HepG2 (cell line): Measurements from ENCODE around the gene LUZP2. TPM values are rescaled to one million over a fixed set of nuclear protein-coding genes. Genes with fewer than 3 reads are reported as not detected.

Experiments used
- ATAC-seq: fragments of 200-7000 bp; cut with Tn5 transposase; 3 replicates; pipeline ENCODE4 v1.9.1; 2020; ENCODE audit warnings: mild to moderate bottlenecking, moderate library complexity
- BruUV-seq: library from RNA; stranded (reverse); fragments of 400-500 nt; replicated peaks from 2 replicates; lab custom pipeline; 2021; lab: Mats Ljungman, UMichigan
- CTCF ChIA-PET: fragments of 300-600 bp; formaldehyde crosslinking; extraction: SDS; loops from one replicate; lab custom pipeline; 2021; ENCODE audit warnings: low total read pairs, inconsistent platforms, low intra/inter-chr PET ratio; lab: Yijun Ruan, JAX
- POLR2A ChIA-PET: fragments of 350-600 bp; sonication (Branson Sonifier 250); formaldehyde crosslinking; loops from one replicate; lab custom pipeline; 2020; ENCODE audit warnings: antibody characterized with exemption, inconsistent platforms; lab: Yijun Ruan, JAX
- DNase-seq: peaks from one replicate; pipeline ENCODE4 v3.0.0-alpha.2; 2015; ENCODE audit warnings: low spot score
- FAIRE-seq: peaks from 3 replicates; lab custom pipeline; 2011; peaks lifted over from hg19 to GRCh38; lab: Jason Lieb, UNC
- H2AFZ ChIP-seq: one replicate; pipeline ENCODE4 v1.6.1; 2011; ENCODE audit warnings: low read length, inconsistent platforms
- H3K27ac ChIP-seq: fragments of 300-600 bp; 3 replicates; pipeline ENCODE4 v1.8.0; 2011; ENCODE audit warnings: mixed run types, mild to moderate bottlenecking, mixed read lengths, low read length, inconsistent platforms; ENCODE audit not compliant: insufficient read depth; ENCODE audit errors: extremely low read length
- H3K27me3 ChIP-seq, 2 experiments: fragments of 200-600 bp in 1 of 2; 2 replicates in 1 of 2; 3 replicates in 1 of 2; pipeline versions ENCODE4 v1.6.0 to v1.8.0; 2011; ENCODE audit warnings: low read length in 2 of 2, mild to moderate bottlenecking in 2 of 2, moderate library complexity in 2 of 2, inconsistent platforms in 1 of 2; ENCODE audit not compliant: insufficient read depth in 2 of 2, control insufficient read depth in 1 of 2
- H3K36me3 ChIP-seq, 2 experiments: fragments of 200-600 bp in 1 of 2; replicated peaks in 1 of 2; 2 replicates in 1 of 2; 3 replicates in 1 of 2; pipeline versions ENCODE4 v1.5.1 to v1.8.0; 2011; ENCODE audit warnings: low read length in 2 of 2, inconsistent platforms in 1 of 2; ENCODE audit not compliant: insufficient read depth in 2 of 2, control insufficient read depth in 1 of 2
- H3K4me1 ChIP-seq: 2 replicates; pipeline ENCODE4 v1.5.1; 2012; ENCODE audit warnings: low read length, inconsistent platforms; ENCODE audit not compliant: insufficient read depth
- H3K4me2 ChIP-seq: 2 replicates; pipeline ENCODE4 v1.6.0; 2011; ENCODE audit warnings: low read depth, low read length, inconsistent platforms
- H3K4me3 ChIP-seq, 3 experiments: fragments of 200-600 bp in 1 of 3; sonication (generic), shearing (Covaris generic) in 1 of 3; replicated peaks in 1 of 3; 2 replicates each; pipeline ENCODE4 v1.5.1; 2011 to 2016; ENCODE audit warnings: low read length in 3 of 3, inconsistent platforms in 2 of 3, low read depth in 2 of 3, mild to moderate bottlenecking in 2 of 3, control low read depth in 1 of 3, mixed read lengths in 1 of 3; ENCODE audit not compliant: insufficient read depth in 1 of 3
- H3K79me2 ChIP-seq: one replicate; pipeline ENCODE4 v1.6.1; 2011; ENCODE audit warnings: low read length, inconsistent platforms; ENCODE audit not compliant: insufficient read depth
- H3K9ac ChIP-seq: 2 replicates; pipeline ENCODE4 v1.6.0; 2011; ENCODE audit warnings: mild to moderate bottlenecking, low read depth, low read length, inconsistent platforms; ENCODE audit not compliant: insufficient read depth
- H3K9me3 ChIP-seq: 2 replicates; pipeline ENCODE4 v1.5.1; 2012; ENCODE audit warnings: mild to moderate bottlenecking, low read length
- H4K20me1 ChIP-seq: 2 replicates; pipeline ENCODE4 v1.6.0; 2011; ENCODE audit warnings: inconsistent platforms, mild to moderate bottlenecking, low read length, moderate library complexity; ENCODE audit not compliant: insufficient read depth
- GABPB1 ChIP-seq: IDR thresholded peaks from 2 replicates; pipeline ENCODE4 v1.6.1; 2016; ENCODE audit warnings: mild to moderate bottlenecking, missing genetic modification reagents, moderate library complexity, missing compliant biosample characterization
- GATAD1 ChIP-seq: IDR thresholded peaks from 2 replicates; pipeline ENCODE4 v1.6.1; 2016; ENCODE audit warnings: missing genetic modification reagents, missing compliant biosample characterization
- KAT2B ChIP-seq: fragments of 150-350 bp; IDR thresholded peaks from 2 replicates; pipeline ENCODE4 v1.6.1; 2014; ENCODE audit warnings: low read depth, low read length, borderline replicate concordance
- KDM4B ChIP-seq: sonication (generic); formaldehyde crosslinking; IDR thresholded peaks from 2 replicates; pipeline ENCODE4 v1.4.0; 2020; ENCODE audit warnings: missing genetic modification reagents
- SOX13 ChIP-seq, 3 experiments: fragments of 450-650 bp in 1 of 3; sonication (generic) in 1 of 3; formaldehyde crosslinking in 1 of 3; IDR thresholded peaks in 2 of 3; conservative IDR thresholded peaks in 1 of 3; 2 replicates each; pipeline versions ENCODE4 v1.5.0 to v1.6.1; 2016 to 2020; ENCODE audit warnings: antibody characterized with exemption in 1 of 3, mild to moderate bottlenecking in 1 of 3, missing compliant biosample characterization in 1 of 3, missing genetic modification reagents in 1 of 3, moderate library complexity in 1 of 3
- TARDBP ChIP-seq: sonication (generic); formaldehyde crosslinking; IDR thresholded peaks from 2 replicates; pipeline ENCODE4 v1.8.0; 2022; ENCODE audit warnings: mild to moderate bottlenecking, missing genetic modification reagents
- YY1 ChIP-seq: IDR thresholded peaks from 2 replicates; pipeline ENCODE4 v1.6.1; 2011; ENCODE audit warnings: low read length, low read depth, moderate library complexity, mild to moderate bottlenecking; ENCODE audit not compliant: insufficient read depth, insufficient replicate concordance
- ZMYM3 ChIP-seq: sonication (generic); formaldehyde crosslinking; IDR thresholded peaks from 2 replicates; pipeline ENCODE4 v1.5.1; 2020; ENCODE audit warnings: mild to moderate bottlenecking, missing genetic modification reagents
- ZNF589 ChIP-seq: sonication (generic); formaldehyde crosslinking; conservative IDR thresholded peaks from 2 replicates; pipeline ENCODE4 v1.8.0; 2022; ENCODE audit warnings: mild to moderate bottlenecking, moderate library complexity, missing genetic modification reagents
- WGBS: methylation state at CpG from one replicate; pipeline ENCODE4 v1.1.6; 2017; ENCODE audit warnings: low lambda C conversion rate; 5-methylcytosine and 5-hydroxymethylcytosine counted together
- in situ Hi-C: cut with HindIII; loops from 2 replicates; pipeline ENCODE4 v1.10.0; 2017; ENCODE audit warnings: low pct_unique_long_range_greater_than_20kb; ENCODE audit not compliant: extremely low pct_ligation_motif_present
- intact Hi-C: fragments of 100-400 bp; cut with micrococcal nuclease; formaldehyde crosslinking; loops from one replicate; pipeline ENCODE4 v1.10.0; 2022; ENCODE audit not compliant: unreplicated experiment
- polyA plus RNA-seq, 8 experiments: library from polyadenylated mRNA; depleted of rRNA in 3 of 8; stranded (reverse) in 7 of 8; unstranded in 1 of 8; fragments of >200 nt; fragmentation: Illumina TruSeq in 4 of 8; extraction: Trizol in 4 of 8; gene quantifications; 2 replicates each; pipeline versions ENCODE4 v1.2.1 to v1.2.3, GENCODE V29; 2011 to 2016; ENCODE audit warnings: low read depth in 4 of 8, missing spikeins in 1 of 8, mixed read lengths in 1 of 8; ENCODE audit not compliant: insufficient read depth in 1 of 8
- total RNA-seq, 5 experiments: library from RNA; depleted of rRNA; stranded (reverse); fragments of >200 nt; fragmentation: Illumina TruSeq; extraction: Trizol; gene quantifications; 2 replicates each; pipeline ENCODE4 v1.2.3, GENCODE V29; 2016; ENCODE audit warnings: low read depth in 1 of 5
- TF ChIP-seq, protein P1 (sequence below): sonication (generic); formaldehyde crosslinking; IDR thresholded peaks from 2 replicates; pipeline ENCODE4 v1.4.0; 2020; ENCODE audit warnings: missing genetic modification reagents
- TF ChIP-seq, protein P2 (sequence below): sonication (generic); formaldehyde crosslinking; IDR thresholded peaks from 2 replicates; pipeline ENCODE4; 2020; ENCODE audit warnings: missing genetic modification reagents, mild to moderate bottlenecking, borderline replicate concordance
- TF ChIP-seq, protein P3 (sequence below): IDR thresholded peaks from 2 replicates; pipeline ENCODE4 v1.6.1; 2016; ENCODE audit warnings: mild to moderate bottlenecking
- TF ChIP-seq, protein P4 (sequence below): sonication (generic); formaldehyde crosslinking; IDR thresholded peaks from 2 replicates; pipeline ENCODE4 v1.9.0; 2021; ENCODE audit warnings: missing genetic modification reagents, borderline replicate concordance

Gene LUZP2
- total and polyA plus RNA-seq, 2 of the 13 experiments (the other 11 are each of a cell fraction or from before 2014, with no cell fraction given), result not detected

DNA sequence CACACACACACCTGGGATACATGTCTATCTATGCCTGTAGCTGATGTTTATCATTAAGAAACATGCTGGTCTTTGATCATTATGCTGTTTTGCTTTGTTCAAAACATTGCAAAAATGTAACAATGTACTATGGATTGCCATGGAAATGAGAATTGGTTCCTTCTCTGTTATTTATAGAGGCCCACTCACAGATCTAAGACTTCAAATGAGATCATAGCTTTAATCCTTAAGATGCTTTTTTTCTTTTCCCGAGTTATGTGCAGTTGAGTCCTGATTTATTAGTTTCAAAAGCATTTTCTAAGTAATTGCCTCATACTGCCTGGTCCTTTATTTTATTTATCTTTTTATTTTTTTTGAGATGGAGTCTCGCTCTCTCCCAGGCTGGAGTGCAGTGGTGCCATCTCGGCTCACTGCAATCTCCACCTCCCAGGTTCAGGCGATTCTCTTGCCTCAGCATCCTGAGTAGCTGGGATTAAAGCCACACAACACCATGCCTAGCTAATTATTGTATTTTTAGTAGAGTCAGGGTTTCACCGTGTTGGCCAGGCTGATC is 131.4 kb downstream of the LUZP2 start:
- WGBS, result 5% methylated on average over 5 of the region's 5 CpGs
- no peaks in the 10 kb centered on the region for H3K36me3 ChIP-seq
- in situ Hi-C loops (no loop called here), intact Hi-C loops (no loop called here)
- no peak overlapping the region for H3K9ac ChIP-seq
- H3K4me1 ChIP-seq, result no peaks in the 10 kb centered on the region
- POLR2A ChIA-PET, result no interaction called here
- FAIRE-seq (no peak), DNase-seq (no peak), ATAC-seq (no peak)
- no peaks in the 10 kb centered on the region for H3K27me3 ChIP-seq
- H3K27ac ChIP-seq, result no peak overlapping the region
- BruUV-seq, result no TSS peak
- no peak overlapping the region for H3K4me3 ChIP-seq
- H3K9me3 ChIP-seq, result no peaks in the 10 kb centered on the region
- H4K20me1 ChIP-seq, result no peaks in the 10 kb centered on the region
- CTCF ChIA-PET, result no interaction called here
- H2AFZ ChIP-seq, result no peak overlapping the region
- no peaks in the 10 kb centered on the region for H3K79me2 ChIP-seq
- no peak overlapping the region for H3K4me2 ChIP-seq
- TF ChIP-seq, protein P1, sequence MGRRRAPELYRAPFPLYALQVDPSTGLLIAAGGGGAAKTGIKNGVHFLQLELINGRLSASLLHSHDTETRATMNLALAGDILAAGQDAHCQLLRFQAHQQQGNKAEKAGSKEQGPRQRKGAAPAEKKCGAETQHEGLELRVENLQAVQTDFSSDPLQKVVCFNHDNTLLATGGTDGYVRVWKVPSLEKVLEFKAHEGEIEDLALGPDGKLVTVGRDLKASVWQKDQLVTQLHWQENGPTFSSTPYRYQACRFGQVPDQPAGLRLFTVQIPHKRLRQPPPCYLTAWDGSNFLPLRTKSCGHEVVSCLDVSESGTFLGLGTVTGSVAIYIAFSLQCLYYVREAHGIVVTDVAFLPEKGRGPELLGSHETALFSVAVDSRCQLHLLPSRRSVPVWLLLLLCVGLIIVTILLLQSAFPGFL (CRISPR knock-in tag), result no peak
- TF ChIP-seq ZNF589 (CRISPR knock-in tag), result no peak
- TF ChIP-seq, protein P2, sequence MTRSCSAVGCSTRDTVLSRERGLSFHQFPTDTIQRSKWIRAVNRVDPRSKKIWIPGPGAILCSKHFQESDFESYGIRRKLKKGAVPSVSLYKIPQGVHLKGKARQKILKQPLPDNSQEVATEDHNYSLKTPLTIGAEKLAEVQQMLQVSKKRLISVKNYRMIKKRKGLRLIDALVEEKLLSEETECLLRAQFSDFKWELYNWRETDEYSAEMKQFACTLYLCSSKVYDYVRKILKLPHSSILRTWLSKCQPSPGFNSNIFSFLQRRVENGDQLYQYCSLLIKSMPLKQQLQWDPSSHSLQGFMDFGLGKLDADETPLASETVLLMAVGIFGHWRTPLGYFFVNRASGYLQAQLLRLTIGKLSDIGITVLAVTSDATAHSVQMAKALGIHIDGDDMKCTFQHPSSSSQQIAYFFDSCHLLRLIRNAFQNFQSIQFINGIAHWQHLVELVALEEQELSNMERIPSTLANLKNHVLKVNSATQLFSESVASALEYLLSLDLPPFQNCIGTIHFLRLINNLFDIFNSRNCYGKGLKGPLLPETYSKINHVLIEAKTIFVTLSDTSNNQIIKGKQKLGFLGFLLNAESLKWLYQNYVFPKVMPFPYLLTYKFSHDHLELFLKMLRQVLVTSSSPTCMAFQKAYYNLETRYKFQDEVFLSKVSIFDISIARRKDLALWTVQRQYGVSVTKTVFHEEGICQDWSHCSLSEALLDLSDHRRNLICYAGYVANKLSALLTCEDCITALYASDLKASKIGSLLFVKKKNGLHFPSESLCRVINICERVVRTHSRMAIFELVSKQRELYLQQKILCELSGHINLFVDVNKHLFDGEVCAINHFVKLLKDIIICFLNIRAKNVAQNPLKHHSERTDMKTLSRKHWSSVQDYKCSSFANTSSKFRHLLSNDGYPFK (CRISPR knock-in tag), result no peak
- TF ChIP-seq, protein P3, sequence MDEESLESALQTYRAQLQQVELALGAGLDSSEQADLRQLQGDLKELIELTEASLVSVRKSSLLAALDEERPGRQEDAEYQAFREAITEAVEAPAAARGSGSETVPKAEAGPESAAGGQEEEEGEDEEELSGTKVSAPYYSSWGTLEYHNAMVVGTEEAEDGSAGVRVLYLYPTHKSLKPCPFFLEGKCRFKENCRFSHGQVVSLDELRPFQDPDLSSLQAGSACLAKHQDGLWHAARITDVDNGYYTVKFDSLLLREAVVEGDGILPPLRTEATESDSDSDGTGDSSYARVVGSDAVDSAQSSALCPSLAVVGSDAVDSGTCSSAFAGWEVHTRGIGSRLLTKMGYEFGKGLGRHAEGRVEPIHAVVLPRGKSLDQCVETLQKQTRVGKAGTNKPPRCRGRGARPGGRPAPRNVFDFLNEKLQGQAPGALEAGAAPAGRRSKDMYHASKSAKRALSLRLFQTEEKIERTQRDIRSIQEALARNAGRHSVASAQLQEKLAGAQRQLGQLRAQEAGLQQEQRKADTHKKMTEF, result no peak
- TF ChIP-seq ZMYM3 (CRISPR knock-in tag), result no peak
- TF ChIP-seq, protein P4, sequence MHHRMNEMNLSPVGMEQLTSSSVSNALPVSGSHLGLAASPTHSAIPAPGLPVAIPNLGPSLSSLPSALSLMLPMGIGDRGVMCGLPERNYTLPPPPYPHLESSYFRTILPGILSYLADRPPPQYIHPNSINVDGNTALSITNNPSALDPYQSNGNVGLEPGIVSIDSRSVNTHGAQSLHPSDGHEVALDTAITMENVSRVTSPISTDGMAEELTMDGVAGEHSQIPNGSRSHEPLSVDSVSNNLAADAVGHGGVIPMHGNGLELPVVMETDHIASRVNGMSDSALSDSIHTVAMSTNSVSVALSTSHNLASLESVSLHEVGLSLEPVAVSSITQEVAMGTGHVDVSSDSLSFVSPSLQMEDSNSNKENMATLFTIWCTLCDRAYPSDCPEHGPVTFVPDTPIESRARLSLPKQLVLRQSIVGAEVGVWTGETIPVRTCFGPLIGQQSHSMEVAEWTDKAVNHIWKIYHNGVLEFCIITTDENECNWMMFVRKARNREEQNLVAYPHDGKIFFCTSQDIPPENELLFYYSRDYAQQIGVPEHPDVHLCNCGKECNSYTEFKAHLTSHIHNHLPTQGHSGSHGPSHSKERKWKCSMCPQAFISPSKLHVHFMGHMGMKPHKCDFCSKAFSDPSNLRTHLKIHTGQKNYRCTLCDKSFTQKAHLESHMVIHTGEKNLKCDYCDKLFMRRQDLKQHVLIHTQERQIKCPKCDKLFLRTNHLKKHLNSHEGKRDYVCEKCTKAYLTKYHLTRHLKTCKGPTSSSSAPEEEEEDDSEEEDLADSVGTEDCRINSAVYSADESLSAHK (CRISPR knock-in tag), result no peak
- TF ChIP-seq SOX13 (IDR thresholded peaks at IDR 0.05), result no peak
- TF ChIP-seq SOX13 (CRISPR knock-in tag; conservative IDR thresholded peaks at IDR 0.05 in 1 of 2, IDR thresholded peaks at IDR 0.05 in 1 of 2), result no peak
- no peak for TF ChIP-seq GATAD1 (CRISPR knock-in tag)
- no peak for TF ChIP-seq KAT2B
- no peak for TF ChIP-seq GABPB1 (CRISPR knock-in tag)
- no peak for TF ChIP-seq YY1
- TF ChIP-seq TARDBP (CRISPR knock-in tag), result no peak
- no peak for TF ChIP-seq KDM4B (CRISPR knock-in tag)
